MCF 10A (cell line): ENCODE measurements around the gene MGMT. TPM values are rescaled to one million over a fixed set of nuclear protein-coding genes. Genes with fewer than 3 reads are reported as not detected.

Experiments used
- BruUV-seq: library from RNA; stranded (reverse); fragments of 400-500 nt; replicated peaks from 2 replicates; lab custom pipeline; 2021; lab: Mats Ljungman, UMichigan
- CTCF ChIA-PET: fragments of 300-600 bp; sonication (Branson Sonifier 250); formaldehyde crosslinking; extraction: SDS; loops from one replicate; lab custom pipeline; 2021; ENCODE audit warnings: antibody characterized with exemption, inconsistent platforms; lab: Yijun Ruan, JAX
- POLR2A ChIA-PET: fragments of 300-600, 350-650 bp; sonication (Branson Sonifier 250); formaldehyde crosslinking; extraction: SDS; loops from one replicate; lab custom pipeline; 2020; ENCODE audit warnings: antibody characterized with exemption, inconsistent platforms; lab: Yijun Ruan, JAX
- DNase-seq: peaks from one replicate; pipeline ENCODE4 v3.0.0-alpha.2; 2018; ENCODE audit not compliant: unreplicated experiment
- H3K27ac Mint-ChIP-seq: one replicate; pipeline ENCODE4 v1.8.0; 2022; ENCODE audit warnings: mild to moderate bottlenecking, low read depth, mixed read lengths; ENCODE audit not compliant: unreplicated experiment
- H3K27me3 Mint-ChIP-seq: one replicate; pipeline ENCODE4 v1.8.0; 2022; ENCODE audit warnings: mixed read lengths; ENCODE audit not compliant: insufficient read depth, unreplicated experiment
- H3K36me3 Mint-ChIP-seq: one replicate; pipeline ENCODE4 v1.8.0; 2022; ENCODE audit warnings: mild to moderate bottlenecking, moderate library complexity, mixed read lengths; ENCODE audit not compliant: insufficient read depth, unreplicated experiment
- H3K4me1 Mint-ChIP-seq: one replicate; pipeline ENCODE4 v1.8.0; 2022; ENCODE audit warnings: mixed read lengths; ENCODE audit not compliant: insufficient read depth, unreplicated experiment
- H3K4me3 Mint-ChIP-seq: one replicate; pipeline ENCODE4 v1.8.0; 2022; ENCODE audit warnings: mild to moderate bottlenecking, moderate library complexity, mixed read lengths; ENCODE audit not compliant: unreplicated experiment
- H3K9me3 Mint-ChIP-seq: one replicate; pipeline ENCODE4 v1.8.0; 2022; ENCODE audit warnings: mixed read lengths; ENCODE audit not compliant: unreplicated experiment
- intact Hi-C: fragments of 100-400 bp; cut with micrococcal nuclease; formaldehyde crosslinking; loops from 2 replicates; pipeline ENCODE4 v1.14.1; 2022
- total RNA-seq: library from RNA; stranded (reverse); gene quantifications from 2 replicates; pipeline ENCODE4 v1.2.3, GENCODE V29; 2022
- TF ChIP-seq, protein P1 (sequence below): fragments of 200-600 bp; IDR thresholded peaks from one replicate; pipeline ENCODE4 v1.8.0; 2022; ENCODE audit warnings: antibody characterized with exemption, mild to moderate bottlenecking; ENCODE audit not compliant: unreplicated experiment

MGMT gene
- total RNA-seq, 1 experiment from 2014 or later = 18.0 TPM

GRCh38 chr10:129500617-129501339 is 33.7 kb downstream of the MGMT start:
- Mint-ChIP-seq H3K36me3 (peaks cover 5% of the 10 kb centered on the region), H3K9me3 (peaks cover 9% of the 10 kb centered on the region), H3K27me3 (no peaks in the 10 kb centered on the region), H3K27ac (no peak overlapping the region), H3K4me3 (no peak overlapping the region), H3K4me1 (peaks cover 5% of the 10 kb centered on the region)
- DNase-seq = no peak
- intact Hi-C loops = no loop called here
- TF ChIP-seq, protein P1, sequence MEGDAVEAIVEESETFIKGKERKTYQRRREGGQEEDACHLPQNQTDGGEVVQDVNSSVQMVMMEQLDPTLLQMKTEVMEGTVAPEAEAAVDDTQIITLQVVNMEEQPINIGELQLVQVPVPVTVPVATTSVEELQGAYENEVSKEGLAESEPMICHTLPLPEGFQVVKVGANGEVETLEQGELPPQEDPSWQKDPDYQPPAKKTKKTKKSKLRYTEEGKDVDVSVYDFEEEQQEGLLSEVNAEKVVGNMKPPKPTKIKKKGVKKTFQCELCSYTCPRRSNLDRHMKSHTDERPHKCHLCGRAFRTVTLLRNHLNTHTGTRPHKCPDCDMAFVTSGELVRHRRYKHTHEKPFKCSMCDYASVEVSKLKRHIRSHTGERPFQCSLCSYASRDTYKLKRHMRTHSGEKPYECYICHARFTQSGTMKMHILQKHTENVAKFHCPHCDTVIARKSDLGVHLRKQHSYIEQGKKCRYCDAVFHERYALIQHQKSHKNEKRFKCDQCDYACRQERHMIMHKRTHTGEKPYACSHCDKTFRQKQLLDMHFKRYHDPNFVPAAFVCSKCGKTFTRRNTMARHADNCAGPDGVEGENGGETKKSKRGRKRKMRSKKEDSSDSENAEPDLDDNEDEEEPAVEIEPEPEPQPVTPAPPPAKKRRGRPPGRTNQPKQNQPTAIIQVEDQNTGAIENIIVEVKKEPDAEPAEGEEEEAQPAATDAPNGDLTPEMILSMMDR = no peak
- CTCF ChIA-PET = no interaction called here
- BruUV-seq = no TSS peak
- POLR2A ChIA-PET = no interaction called here

DNA sequence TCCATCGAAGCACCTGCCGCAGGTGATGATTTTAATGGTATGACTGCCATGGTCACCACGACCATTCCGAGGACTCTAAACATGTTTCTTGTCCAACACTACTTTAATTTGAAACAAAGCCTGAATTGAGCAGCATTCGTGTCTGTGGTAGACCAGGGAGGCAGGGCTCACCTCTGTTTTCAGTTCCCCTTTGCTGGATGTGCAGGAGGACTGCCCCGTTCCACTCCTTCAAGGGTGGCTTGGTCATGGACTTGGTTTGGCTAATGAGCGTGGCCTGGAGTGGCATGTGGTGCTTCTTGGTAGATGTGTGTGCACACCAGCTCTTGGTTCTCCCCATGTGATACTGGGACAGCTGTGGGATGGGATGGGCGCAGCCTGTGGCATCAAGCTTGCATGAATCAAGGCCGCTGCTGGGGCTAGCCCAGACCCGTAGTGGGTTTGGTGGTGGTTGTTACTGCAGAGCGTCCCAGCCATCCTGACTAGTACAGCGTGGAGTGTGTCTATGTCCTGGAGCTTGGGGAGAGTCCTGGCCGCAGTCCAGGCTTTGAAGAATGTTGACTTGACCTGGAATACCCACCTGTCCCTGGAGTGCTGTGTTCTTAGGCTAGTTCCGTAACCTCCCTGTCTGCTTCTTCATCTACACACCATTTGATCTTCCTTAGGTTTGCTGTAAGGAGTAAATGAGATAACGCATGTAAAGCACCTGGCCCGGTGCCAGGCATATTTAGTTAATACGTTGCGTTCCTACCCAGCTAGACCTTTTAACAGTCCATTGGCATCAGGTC is 34.8 kb downstream of the MGMT start:
- peaks cover 16% of the 10 kb centered on the region for H3K9me3 Mint-ChIP-seq
- no peak overlapping the region for H3K4me3 Mint-ChIP-seq
- intact Hi-C loops = no loop called here

GRCh38 chr10:129502448-129502847 is 35.4 kb downstream of the MGMT start:
- POLR2A ChIA-PET = no interaction called here
- no TSS peak for BruUV-seq
- DNase-seq = no peak
- Mint-ChIP-seq H3K4me3 (no peak overlapping the region), H3K27ac (no peak overlapping the region), H3K4me1 (peaks cover 5% of the 10 kb centered on the region), H3K27me3 (no peaks in the 10 kb centered on the region), H3K36me3 (peaks cover 5% of the 10 kb centered on the region), H3K9me3 (peaks cover 18% of the 10 kb centered on the region)
- CTCF ChIA-PET = interaction anchor here (0.6 to 1.1 kb wide), 5 partner anchors 35 to 589 kb away, joined by 3 to 7 read pairs (median 3); no protein-coding TSS in a partner anchor
- intact Hi-C loops = no loop called here
- TF ChIP-seq, protein P1 = no peak

More for the DNA sequence above, 34.8 kb downstream of the MGMT start:
- ChIA-PET CTCF (interaction anchor here (0.6 to 1.1 kb wide), 4 partner anchors 35 to 588 kb away, joined by 3 to 7 read pairs (median 3); no protein-coding TSS in a partner anchor), POLR2A (no interaction called here)
- peaks cover 5% of the 10 kb centered on the region for H3K36me3 Mint-ChIP-seq
- TF ChIP-seq, protein P1 = no peak
- DNase-seq = no peak
- H3K27ac Mint-ChIP-seq = no peak overlapping the region
- peaks cover 5% of the 10 kb centered on the region for H3K4me1 Mint-ChIP-seq
- no TSS peak for BruUV-seq
- H3K27me3 Mint-ChIP-seq = no peaks in the 10 kb centered on the region

- Mint-ChIP-seq H3K27me3 (no peaks in the 10 kb centered on the region), H3K27ac (no peak overlapping the region), H3K36me3 (no peaks in the 10 kb centered on the region), H3K4me1 (peaks cover 5% of the 10 kb centered on the region), H3K9me3 (peaks cover 8% of the 10 kb centered on the region), H3K4me3 (no peak overlapping the region)
- ChIA-PET POLR2A (no interaction called here), CTCF (interaction anchor here (0.6 to 1.5 kb wide), 2 partner anchors 433 to 604 kb away, joined by 3 to 5 read pairs; no protein-coding TSS in a partner anchor)
- TF ChIP-seq, protein P1 = no peak
- intact Hi-C loops = no loop called here
- no TSS peak for BruUV-seq
- DNase-seq = no peak
Observed at GRCh38 chr10:129505500-129506075, 38.5 kb downstream of the MGMT start.
